Measurements from ENCODE around the gene TCF23. TPM values are rescaled to one million over a fixed set of nuclear protein-coding genes. Genes with fewer than 3 reads are reported as not detected.

Gene TCF23
- total RNA-seq, 1 experiment from 2014 or later = not detected

- H3K36me3 ChIP-seq (ENCODE audit: insufficient read depth, low read length, poor library complexity, severe bottlenecking) = peaks cover 29% of the 10 kb centered on the region
- H3K27ac ChIP-seq (ENCODE audit: low read depth, low read length, poor library complexity, severe bottlenecking) = no peak overlapping the region
- intact Hi-C loops (cut with micrococcal nuclease; ENCODE audit: unreplicated experiment) = no loop called here
- DNase-seq (ENCODE audit: low spot score) = no peak
- no peaks in the 10 kb centered on the region for H3K27me3 ChIP-seq (replicated peaks; ENCODE audit: insufficient read depth, low read depth, low read length, poor library complexity)
- H3K4me3 ChIP-seq (ENCODE audit: low read depth, low read length, poor library complexity, severe bottlenecking) = peak overlapping the region; percentile 81
- TF ChIP-seq EZH2 (IDR thresholded peaks at IDR 0.05; ENCODE audit: borderline replicate concordance, low read depth, low read length, poor library complexity, severe bottlenecking) = no peak
- TF ChIP-seq, protein P1, sequence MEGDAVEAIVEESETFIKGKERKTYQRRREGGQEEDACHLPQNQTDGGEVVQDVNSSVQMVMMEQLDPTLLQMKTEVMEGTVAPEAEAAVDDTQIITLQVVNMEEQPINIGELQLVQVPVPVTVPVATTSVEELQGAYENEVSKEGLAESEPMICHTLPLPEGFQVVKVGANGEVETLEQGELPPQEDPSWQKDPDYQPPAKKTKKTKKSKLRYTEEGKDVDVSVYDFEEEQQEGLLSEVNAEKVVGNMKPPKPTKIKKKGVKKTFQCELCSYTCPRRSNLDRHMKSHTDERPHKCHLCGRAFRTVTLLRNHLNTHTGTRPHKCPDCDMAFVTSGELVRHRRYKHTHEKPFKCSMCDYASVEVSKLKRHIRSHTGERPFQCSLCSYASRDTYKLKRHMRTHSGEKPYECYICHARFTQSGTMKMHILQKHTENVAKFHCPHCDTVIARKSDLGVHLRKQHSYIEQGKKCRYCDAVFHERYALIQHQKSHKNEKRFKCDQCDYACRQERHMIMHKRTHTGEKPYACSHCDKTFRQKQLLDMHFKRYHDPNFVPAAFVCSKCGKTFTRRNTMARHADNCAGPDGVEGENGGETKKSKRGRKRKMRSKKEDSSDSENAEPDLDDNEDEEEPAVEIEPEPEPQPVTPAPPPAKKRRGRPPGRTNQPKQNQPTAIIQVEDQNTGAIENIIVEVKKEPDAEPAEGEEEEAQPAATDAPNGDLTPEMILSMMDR (conservative IDR thresholded peaks at IDR 0.05; ENCODE audit: low read depth, low read length) = no peak
- CTCF ChIA-PET = interaction anchor here (0.7 kb wide), 1 partner anchor 321 kb away, joined by 6 read pairs; no protein-coding TSS in a partner anchor
- no peaks in the 10 kb centered on the region for H3K9me3 ChIP-seq (ENCODE audit: low read depth, low read length, poor library complexity, severe bottlenecking)
- POLR2A ChIA-PET (ENCODE audit: low non-redundant PET) = no interaction called here
- no TSS peak for BruUV-seq (replicated peaks)
- H3K4me1 ChIP-seq (ENCODE audit: insufficient read depth, low read length, poor library complexity, severe bottlenecking) = peaks cover 7% of the 10 kb centered on the region
Observed at GRCh38 chr2:27134781-27135477, 13.9 kb upstream of the TCF23 start.

GRCh38 chr2:27135478-27135955 lies 13.3 kb upstream of the TCF23 start:
- Histone ChIP-seq H3K4me1 (ENCODE audit: insufficient read depth, low read length, poor library complexity, severe bottlenecking) (peaks cover 7% of the 10 kb centered on the region), H3K36me3 (ENCODE audit: insufficient read depth, low read length, poor library complexity, severe bottlenecking) (peaks cover 26% of the 10 kb centered on the region), H3K27me3 (replicated peaks; ENCODE audit: insufficient read depth, low read depth, low read length, poor library complexity) (no peaks in the 10 kb centered on the region), H3K27ac (ENCODE audit: low read depth, low read length, poor library complexity, severe bottlenecking) (no peak overlapping the region), H3K9me3 (ENCODE audit: low read depth, low read length, poor library complexity, severe bottlenecking) (no peaks in the 10 kb centered on the region), H3K4me3 (ENCODE audit: low read depth, low read length, poor library complexity, severe bottlenecking) (no peak overlapping the region)
- no peak for DNase-seq (ENCODE audit: low spot score)
- BruUV-seq (replicated peaks) = no TSS peak
- intact Hi-C loops (cut with micrococcal nuclease; ENCODE audit: unreplicated experiment) = no loop called here
- CTCF ChIA-PET = no interaction called here
- POLR2A ChIA-PET (ENCODE audit: low non-redundant PET) = no interaction called here
- TF ChIP-seq, protein P1 (conservative IDR thresholded peaks at IDR 0.05; ENCODE audit: low read depth, low read length) = no peak
- no peak for TF ChIP-seq EZH2 (IDR thresholded peaks at IDR 0.05; ENCODE audit: borderline replicate concordance, low read depth, low read length, poor library complexity, severe bottlenecking)

DNA sequence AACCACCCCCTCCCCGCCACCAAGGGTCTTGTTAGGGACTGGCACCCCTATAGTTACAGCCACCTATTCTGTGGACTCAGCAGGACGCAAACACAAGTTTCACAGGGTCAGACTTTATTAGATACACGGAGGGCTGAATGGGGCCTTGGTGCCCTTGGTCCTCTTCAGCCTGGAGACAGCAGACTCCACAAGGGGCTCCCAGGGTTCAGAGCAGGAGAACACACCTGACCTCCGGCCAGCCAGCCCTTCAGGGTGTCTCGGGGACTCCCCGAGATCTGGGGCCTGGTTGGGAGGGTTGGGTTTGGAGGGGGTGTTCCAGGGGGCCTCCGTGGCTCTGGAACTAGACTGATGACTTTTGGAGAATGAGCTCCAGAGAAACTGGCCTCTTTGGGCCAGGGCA lies 12.1 kb upstream of the TCF23 start:
- ChIA-PET CTCF (no interaction called here), POLR2A (ENCODE audit: low non-redundant PET) (no interaction called here)
- peaks cover 7% of the 10 kb centered on the region for H3K4me1 ChIP-seq (ENCODE audit: insufficient read depth, low read length, poor library complexity, severe bottlenecking)

More for the DNA sequence above, 12.1 kb upstream of the TCF23 start:
- no TSS peak for BruUV-seq (replicated peaks)
- no peak for DNase-seq (ENCODE audit: low spot score)
- intact Hi-C loops (cut with micrococcal nuclease; ENCODE audit: unreplicated experiment) = no loop called here
- H3K36me3 ChIP-seq (ENCODE audit: insufficient read depth, low read length, poor library complexity, severe bottlenecking) = peaks cover 14% of the 10 kb centered on the region
- no peak for TF ChIP-seq EZH2 (IDR thresholded peaks at IDR 0.05; ENCODE audit: borderline replicate concordance, low read depth, low read length, poor library complexity, severe bottlenecking)
- TF ChIP-seq, protein P1 (conservative IDR thresholded peaks at IDR 0.05; ENCODE audit: low read depth, low read length) = no peak
- H3K4me3 ChIP-seq (ENCODE audit: low read depth, low read length, poor library complexity, severe bottlenecking) = no peak overlapping the region
- H3K27ac ChIP-seq (ENCODE audit: low read depth, low read length, poor library complexity, severe bottlenecking) = no peak overlapping the region
- no peaks in the 10 kb centered on the region for H3K9me3 ChIP-seq (ENCODE audit: low read depth, low read length, poor library complexity, severe bottlenecking)
- H3K27me3 ChIP-seq (replicated peaks; ENCODE audit: insufficient read depth, low read depth, low read length, poor library complexity) = no peaks in the 10 kb centered on the region

Measured in A673 (cell line).